Fibroblast of peridontal ligament (primary cell): ENCODE measurements around the gene MICAL3.
"Not testable (repeated sequence)": the region's sequence is repeated elsewhere in the genome, so short reads cannot be mapped to it uniquely, and the experiment has no call there.

Experiments used
- DNase-seq: peaks from one replicate; pipeline ENCODE4 v3.0.0-alpha.2; 2010; ENCODE audit errors: extremely low read depth

The MICAL3 gene

DNA sequence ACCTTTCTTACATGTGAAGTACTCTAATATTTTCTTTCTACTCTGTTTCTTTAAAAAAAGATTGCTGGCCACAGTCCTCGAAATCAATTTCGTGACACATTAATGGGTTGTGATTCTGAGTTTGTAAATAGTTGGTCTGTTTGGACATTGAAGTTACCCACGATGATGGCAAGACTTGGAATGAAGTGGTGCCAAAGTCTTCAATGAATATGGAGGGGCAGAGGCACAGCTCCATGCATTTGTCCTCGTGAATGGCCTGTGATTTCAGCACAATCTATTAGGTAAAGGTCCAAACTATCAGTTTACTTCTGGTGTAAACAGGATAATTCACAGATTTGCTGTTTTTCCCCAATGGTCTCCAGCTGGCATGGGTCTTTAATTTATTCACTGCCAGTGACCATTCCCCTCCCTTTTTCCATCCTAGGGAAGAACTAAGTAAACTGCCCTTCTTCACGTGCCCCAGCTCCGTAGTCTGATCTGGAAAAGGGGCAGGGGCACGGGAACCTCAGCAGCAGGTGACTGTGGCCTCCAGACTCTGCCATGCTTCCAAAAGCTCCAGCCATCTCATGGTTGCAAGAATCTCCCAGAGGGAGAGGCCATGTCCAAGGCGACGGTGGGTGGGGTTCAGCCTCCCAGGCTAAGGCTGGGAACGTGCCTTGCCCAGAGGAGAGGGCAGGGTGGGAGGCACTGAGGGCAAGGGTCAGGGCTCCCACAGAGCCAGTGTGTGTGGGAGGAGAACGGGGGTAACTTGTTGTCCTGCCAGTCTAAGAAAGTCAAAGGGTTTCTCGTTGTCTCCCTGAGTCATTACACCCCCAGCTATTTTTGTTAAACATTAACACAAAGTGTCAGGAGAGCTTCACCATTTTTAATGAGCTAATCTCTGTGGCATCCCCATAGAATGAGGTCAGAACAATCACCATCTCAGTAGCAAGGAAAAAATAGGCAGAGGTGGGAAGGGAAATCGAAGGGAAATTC, 36.6 kb upstream of the MICAL3 start:
- DNase-seq: no peak

DNA sequence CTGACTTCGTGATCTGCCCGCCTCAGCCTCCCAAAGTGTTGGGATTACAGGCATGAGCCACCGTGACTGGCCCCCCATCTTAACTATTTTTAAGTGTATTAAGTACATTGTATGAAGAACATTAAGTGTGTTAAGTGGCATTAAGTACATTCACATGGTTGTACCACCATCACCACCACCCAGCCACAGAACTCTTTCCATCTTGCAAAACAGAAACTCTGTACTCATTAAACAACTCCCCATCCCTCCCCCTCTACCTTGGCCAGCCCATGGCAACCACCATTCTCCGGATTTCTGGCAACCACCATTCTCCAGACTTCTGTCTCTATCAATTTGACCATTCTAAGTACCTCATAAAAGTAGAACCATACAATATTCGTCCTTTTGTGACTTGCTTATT, 35.6 kb upstream of the MICAL3 start:
- DNase-seq: no peak

DNA sequence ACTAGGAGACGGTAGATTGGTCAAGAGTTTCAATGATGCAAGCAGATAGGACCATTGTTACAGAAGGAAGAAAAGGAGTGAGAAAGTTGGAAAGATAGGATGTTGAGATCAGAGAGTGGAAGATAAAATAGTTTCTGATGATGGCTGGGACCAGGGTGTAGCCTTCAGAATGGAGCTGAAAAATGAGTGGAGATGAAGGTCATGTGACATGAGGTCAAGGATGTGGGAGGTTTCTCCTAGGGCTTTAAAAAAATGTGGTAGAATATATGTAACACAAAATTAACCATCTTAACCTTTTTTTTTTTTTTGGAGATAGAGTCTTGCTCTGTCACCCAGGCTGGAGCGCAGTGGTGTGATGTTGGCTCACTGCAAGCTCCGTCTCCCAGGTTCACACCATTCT, 35.1 kb upstream of the MICAL3 start:
- no peak for DNase-seq

DNA sequence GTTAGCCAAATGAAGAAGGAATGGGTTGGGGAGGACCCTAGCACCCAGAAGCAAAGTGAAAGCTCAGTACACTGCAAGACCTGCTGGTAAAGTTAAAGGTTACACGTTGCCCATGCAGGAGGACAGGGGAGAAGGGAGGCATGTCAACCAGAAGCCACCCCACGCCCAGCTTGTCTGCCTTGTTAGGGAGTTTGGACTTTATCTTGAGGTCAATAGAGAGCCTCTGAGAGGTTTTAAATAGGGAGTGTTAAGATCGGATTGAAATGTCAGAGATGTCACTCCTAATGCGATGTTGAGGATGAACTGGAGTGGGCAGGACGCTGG, 34.7 kb upstream of the MICAL3 start:
- no peak for DNase-seq

DNA sequence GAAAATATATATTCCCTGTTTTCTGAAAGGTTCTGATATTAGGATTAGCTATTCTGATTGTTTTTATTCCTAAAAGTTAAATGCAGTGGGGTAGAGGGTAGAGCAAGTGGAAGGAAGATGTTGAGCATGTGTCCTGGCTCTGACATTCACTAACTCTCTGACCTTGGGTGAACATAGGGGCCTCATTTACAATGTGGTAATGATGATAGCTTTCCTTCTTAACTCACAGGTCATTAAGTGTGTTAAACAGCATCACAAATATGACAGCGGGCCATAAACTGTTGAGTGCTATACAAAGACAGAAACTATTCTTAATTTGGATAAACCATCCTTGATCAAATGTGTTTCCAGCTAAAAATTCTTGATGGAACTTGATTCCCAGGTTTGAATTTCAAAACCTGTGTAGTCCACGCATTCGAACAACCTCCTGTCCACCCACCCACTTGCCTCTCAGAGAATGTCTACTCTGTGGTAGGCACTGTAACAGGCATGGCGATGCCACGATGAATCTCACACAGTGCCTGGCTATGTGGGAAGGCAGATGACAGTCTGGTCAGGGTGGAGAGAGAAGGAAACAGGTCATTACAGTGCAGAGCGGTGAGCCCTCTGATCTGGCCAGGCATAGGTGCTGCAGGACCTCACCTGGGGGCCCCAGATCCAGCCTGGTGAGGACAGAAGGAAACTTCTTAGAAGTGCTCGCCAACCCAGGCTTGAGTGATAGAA, 34.2 kb upstream of the MICAL3 start:
- DNase-seq: no peak

DNA sequence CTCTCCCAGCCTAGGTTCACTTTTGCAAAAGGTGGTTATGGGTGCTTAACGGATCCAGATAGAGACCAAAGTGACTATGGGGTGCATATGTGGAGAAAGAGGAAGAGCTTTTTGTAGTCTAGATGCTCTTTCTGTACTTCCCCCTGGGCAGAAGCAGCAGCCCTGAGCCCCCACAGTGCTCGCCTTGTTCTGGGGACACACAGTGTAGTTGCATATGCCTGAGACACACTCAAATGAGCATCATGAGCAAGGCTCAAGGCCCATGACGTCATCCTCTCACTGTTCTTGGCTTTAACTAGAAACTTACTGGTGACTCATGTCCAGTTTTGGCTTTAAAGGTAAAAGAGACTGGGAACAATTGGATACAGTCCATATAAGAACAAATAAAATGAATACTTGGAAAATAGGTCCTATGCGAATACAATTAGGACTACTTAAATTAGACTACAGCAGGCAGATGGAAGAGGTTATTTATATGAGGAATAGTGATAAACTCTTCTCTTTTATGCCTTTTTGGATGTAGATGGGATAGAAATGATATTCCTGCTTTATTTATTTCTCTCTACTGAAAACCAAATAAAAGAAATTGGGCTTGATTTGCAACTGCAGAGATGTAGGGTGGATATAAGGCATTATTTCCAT, 33.3 kb upstream of the MICAL3 start:
- DNase-seq: peak; percentile 100

DNA sequence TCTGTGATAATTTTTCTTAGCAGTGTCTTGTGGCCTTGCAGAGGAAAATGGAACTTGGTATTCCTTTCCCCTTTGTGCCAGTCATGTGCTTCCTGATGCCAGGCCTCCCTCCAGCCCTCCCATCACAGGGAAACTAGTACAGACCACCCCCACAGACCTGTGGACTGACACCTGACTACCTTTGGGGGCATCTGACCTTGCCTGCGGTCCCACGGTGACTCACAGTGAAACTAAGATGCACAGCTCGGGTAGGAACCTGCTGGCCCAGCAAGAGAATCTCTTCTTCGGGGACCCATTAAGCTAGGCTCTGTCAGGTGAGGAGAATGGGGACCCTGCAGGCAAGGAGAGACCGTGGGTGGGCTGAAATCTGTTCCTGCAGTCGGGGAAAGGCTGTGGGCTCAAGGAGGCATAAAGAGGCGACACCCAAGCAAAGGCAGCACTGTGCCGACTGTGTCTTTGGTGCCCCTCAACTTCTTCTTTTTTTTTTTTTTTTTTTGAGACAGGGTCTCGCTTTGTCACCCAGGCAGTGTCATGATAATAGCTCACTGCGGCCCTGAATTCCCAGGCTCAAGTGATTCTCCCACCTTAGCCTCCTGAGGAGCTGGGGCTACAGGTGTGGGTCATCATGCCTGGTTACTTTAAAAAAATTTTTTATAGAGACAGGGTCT, 32.6 kb upstream of the MICAL3 start:
- DNase-seq: no peak

DNA sequence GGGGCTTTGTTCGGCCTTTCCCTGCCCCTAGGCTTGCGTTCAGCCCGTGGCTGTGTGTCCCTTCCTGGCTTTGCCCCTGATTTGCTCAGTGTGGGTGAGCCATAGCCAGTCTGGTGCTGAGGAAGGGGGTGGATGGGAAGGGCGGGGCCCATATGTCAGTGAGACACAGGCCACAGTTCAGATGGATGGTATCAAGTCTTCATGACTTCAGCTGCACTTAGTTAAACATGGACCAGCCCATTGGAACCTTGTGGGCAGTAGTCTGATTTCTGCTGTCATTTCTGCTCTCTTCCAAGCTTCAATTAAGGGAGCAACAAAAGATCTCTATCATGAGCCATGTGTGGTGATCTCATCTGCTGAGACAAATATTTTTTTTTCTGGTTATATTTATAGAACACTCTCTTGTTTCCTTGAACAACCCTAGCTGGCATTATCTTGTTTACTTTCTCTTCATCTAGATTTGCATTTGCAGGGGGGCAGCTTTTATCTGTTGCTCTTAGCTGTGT, 31.9 kb upstream of the MICAL3 start:
- DNase-seq: peak; percentile 94

DNA sequence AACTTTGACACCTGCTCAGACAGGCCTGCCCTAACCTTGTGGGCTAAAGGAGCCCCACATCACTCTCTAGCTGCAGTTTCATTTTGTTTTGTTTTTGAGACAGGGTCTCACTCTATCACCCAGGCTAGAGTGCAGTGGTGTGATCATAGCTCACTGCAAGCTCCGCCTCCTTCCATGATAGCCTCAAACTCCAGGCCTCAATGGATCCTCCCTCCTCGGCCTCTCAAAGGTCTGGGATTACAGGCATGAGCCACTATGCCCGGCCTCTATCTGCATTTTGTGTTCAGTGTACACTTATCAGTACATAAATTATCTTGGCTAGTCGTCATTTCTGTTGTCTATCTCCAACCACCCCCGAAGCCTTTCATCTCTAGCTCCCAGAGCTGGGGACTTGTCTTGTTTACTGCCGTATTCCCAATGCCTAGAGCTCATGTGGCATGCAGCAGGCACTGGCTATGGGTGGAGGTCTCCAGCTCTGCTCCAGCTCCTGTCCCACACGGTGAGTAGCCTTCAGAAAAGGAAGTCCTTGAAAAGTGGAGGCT, 31.3 kb upstream of the MICAL3 start:
- no peak for DNase-seq

DNA sequence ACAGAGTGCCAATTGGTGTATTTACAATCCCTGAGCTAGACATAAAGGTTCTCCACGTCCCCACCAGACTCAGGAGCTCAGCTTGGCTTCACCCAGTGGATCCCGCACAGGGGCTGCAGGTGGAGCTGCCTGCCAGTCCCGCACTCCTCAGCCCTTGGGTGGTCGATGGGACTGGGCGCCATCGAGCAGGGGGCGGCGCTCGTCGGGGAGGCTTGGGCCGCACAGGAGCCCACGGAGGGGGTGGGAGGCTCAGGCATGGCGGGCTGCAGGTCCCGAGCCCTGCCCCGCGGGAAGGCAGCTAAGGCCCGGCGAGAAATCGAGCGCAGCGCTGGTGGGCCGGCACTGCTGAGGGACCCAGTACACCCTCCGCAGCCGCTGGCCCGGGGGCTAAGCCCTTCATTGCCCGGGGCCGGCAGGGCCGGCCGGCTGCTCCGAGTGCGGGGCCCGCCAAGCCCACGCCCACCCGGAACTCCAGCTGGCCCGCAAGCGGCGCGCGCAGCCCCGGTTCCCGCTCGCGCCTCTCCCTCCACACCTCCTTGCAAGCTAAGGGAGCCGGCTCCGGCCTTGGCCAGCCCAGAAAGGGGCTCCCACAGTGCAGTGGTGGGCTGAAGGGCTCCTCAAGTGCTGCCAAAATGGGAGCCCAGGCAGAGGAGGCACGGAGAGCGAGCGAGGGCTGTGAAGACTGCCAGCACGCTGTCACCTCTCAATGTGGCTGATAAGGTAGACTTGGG, 29.0 kb upstream of the MICAL3 start:
- DNase-seq: not testable (repeated sequence)

DNA sequence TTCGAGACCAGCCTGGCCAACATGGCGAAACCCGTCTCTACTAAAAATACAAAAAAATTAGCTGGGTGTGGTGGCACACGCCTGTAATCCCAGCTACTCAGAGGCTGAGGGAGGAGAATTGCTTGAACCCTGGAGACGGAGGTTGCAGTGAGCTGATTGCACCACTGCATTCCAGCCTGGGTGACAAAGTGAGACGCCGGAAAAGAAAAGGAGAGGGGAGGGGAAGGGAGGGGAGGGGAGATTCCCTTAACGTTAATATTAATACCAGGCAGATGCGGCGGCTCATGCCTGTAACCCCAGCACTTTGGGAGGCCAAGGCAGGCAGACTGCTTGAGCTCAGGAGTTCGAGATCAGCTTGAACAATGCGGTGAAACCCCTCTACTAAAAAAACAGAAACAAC, 26.8 kb upstream of the MICAL3 start:
- not testable (repeated sequence) for DNase-seq

DNA sequence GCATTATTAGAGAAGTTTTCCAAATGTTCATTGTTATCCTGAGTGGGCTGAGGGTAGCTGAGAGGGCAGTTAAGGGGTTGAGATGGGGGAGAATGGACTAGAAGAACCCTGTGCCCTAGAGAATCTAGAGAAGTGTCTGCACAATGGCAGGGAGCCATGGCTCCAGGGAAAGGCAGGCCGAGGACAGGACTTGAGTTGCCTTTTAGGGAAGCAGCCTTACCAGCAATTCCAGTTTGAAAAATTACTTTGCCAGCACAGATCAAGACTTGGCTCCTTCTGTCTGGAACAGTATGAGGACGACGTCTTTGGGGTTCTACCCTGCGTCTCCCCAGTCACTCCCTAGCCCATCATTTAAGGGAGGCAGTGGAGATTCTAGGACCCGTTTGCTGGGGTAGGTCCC, 25.7 kb upstream of the MICAL3 start:
- no peak for DNase-seq

DNA sequence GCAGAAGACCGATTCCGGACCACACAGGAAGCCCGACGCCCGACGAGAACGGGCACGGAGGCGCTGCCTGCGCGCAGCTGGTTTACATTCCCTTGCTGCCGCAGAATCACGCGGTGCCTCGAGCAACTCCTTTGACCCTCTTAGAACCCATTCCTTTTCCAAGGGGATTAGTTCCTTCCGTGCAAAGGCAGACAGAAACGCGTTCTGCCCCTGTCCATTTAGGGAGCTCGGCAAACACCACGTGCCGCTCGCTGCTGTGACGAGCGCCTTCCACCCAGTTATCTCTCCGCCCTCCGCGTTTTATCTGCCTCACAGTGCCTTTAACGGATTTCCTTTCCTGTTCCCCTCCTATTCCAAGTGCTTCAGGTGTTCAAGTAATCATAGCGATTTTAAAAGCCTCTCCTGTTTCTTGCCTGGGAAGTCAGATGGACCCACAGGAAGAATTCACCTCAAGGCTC, 24.1 kb upstream of the MICAL3 start:
- peak; percentile 81 for DNase-seq

DNA sequence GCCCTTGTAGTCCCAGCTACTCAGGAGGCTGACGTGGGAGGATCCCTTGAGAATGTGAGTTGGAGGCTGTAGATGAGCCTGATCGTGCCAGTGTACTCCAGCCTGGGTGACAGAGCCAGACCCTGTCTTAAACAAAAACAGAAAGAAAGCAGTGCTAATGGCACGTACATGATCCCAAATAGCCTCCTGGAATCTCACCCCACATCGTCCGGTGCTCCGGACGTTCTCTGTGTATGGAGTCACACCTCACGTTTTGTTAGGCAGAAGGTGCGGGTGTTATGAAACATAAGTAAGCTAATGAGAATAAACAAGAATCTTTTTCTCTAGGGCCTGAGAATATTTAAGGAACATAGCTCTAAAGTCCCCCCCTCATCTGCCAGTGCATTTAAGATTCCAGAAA, 23.7 kb upstream of the MICAL3 start:
- no peak for DNase-seq

DNA sequence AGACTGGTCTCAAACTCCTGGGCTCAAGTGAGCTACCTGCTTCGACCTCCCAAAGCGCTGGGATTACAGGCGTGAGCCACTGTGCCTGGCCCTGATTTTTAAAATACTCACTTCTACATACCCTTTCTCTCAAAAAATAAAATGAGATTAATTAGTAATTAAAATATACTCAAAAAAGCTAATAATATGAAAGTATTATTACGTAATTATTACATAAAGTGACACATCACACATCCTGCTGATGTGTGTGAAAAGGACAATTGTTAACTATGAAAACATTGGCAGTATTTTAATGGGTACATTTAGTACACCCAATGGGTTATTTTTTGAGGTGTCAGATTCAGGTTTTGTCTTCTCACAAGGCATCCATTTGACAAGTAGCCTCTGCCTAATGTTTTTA, 21.4 kb upstream of the MICAL3 start:
- no peak for DNase-seq

DNA sequence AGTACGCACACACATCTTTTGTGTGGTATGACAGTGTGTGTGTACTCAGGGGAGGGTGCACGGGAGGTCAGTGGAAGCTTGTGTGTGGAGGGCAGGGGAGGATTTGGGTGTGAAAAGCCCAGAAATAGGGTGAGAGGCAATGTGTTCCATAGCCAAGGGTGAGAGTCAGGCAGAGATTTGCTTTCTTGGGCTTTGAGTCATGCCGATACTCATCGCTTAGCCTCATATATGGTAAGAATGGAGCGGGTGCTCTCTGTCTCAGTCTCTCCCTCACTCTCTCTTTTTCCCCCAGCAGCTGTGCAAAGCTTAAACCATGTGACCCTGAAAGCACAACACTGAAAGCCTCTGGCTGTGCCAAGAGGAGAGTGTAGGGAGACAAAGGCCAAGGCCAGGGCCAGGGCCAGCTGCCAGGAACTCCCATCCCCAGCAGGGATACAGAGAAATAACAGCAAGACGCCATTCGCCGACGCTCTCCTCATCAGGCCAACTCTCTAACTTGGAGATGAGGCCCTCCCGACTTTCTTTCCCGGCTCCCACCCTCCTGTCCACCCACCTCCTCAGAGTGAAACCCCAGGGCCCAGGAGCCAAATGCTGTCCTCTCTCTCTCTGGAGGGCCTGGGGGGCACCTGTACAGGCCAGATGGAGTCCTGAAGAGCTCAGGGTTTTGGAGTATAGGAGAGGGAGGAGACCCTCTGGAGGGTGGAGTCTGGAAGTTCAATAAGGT, 20.3 kb upstream of the MICAL3 start:
- no peak for DNase-seq

DNA sequence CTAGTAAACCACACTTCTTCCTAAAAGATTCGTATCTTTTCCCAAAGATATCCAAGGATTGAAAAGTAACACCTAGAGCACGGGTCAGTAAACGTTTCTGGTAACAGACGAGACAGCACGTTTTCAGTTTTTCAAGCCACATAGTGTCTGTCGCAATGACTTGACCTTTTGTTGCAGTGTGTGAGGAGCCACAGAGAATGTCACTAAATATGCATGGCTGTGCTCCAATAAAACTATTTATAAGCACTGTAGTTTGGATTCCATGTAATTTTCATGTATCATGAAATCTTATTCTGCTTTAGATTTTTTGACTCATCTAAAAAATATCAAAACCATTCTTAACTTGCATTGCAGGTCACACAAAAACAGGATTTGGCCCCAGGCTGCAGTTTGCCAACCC, 18.3 kb upstream of the MICAL3 start:
- peak; percentile 47 for DNase-seq

DNA sequence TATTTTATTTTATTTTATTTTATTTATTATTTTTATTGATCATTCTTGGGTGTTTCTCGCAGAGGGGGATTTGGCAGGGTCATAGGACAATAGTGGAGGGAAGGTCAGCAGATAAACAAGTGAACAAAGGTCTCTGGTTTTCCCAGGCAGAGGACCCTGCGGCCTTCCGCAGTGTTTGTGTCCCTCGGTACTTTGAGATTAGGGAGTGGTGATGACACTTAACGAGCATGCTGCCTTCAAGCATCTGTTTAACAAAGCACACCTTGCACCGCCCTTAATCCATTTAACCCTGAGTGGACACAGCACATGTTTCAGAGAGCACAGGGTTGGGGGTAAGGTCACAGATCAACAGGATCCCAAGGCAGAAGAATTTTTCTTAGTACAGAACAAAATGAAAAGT, 16.5 kb upstream of the MICAL3 start:
- not testable (repeated sequence) for DNase-seq

DNA sequence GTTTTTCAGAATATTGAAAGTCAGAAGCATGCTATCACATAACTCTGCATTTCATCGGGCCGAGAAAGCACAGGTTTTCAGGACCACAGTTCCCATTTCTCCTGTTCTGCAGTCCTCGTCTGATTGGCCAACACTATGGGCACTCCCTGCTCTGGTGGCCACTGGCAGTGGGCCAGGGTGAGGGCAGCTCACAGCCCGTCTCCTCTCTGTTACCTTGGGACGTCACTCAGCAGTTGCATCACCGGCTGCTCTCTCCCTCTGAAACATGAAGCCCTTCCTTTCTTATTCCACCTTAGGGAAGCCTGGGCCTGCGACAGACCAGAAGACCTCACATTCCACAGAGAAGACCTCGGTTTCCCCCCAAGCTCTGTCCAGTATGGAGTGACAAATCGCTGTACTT, 11.4 kb upstream of the MICAL3 start:
- DNase-seq: no peak

DNA sequence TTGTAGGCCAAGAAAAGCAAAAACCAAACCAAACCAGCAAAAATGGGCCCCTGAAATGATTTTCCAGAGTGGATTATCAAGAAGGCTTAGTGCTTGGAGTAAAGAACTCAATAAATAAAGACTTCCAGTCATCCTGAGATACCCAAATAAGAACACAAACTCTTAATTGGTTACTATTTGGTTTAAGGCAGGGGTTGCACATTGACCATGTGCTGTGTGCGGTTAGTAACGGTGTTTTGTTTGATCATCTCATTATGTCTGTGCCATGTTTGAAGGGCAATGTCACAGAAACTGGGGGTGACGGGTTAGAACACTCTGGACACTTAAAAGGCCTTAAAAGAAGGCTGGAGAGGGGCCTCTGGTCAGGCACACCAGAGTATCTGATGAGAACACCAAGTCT, 9.7 kb upstream of the MICAL3 start:
- DNase-seq: no peak
